Measurements from ENCODE around the gene LRP5. TPM values are rescaled to one million over a fixed set of nuclear protein-coding genes. Genes with fewer than 3 reads are reported as not detected.

LRP5 gene
- total RNA-seq, 1 experiment from 2014 or later, result 67.0 TPM

- intact Hi-C loops (cut with micrococcal nuclease; ENCODE audit: unreplicated experiment), result no loop called here
- Histone ChIP-seq H3K36me3 (ENCODE audit: insufficient read depth, low read length, poor library complexity, severe bottlenecking) (peaks cover 11% of the 10 kb centered on the region), H3K27ac (ENCODE audit: low read depth, low read length, poor library complexity, severe bottlenecking) (peak overlapping the region; percentile 92), H3K4me1 (ENCODE audit: insufficient read depth, low read length, poor library complexity, severe bottlenecking) (peaks cover 53% of the 10 kb centered on the region), H3K9me3 (ENCODE audit: low read depth, low read length, poor library complexity, severe bottlenecking) (no peaks in the 10 kb centered on the region), H3K4me3 (ENCODE audit: low read depth, low read length, poor library complexity, severe bottlenecking) (no peak overlapping the region), H3K27me3 (replicated peaks; ENCODE audit: insufficient read depth, low read depth, low read length, poor library complexity) (no peaks in the 10 kb centered on the region)
- TF ChIP-seq EZH2 (IDR thresholded peaks at IDR 0.05; ENCODE audit: borderline replicate concordance, low read depth, low read length, poor library complexity, severe bottlenecking), result no peak
- TF ChIP-seq CTCF (conservative IDR thresholded peaks at IDR 0.05; ENCODE audit: low read depth, low read length), result no peak
- CTCF ChIA-PET, result interaction anchor here (1.7 kb wide), 1 partner anchor 185 kb away, joined by 5 read pairs; no protein-coding TSS in a partner anchor
- BruUV-seq (replicated peaks), result no TSS peak
- POLR2A ChIA-PET (ENCODE audit: low non-redundant PET), result no interaction called here
- no peak for DNase-seq (ENCODE audit: low spot score)
Observed at GRCh38 chr11:68442433-68442832, 130.0 kb downstream of the LRP5 start.

- peaks cover 19% of the 10 kb centered on the region for H3K36me3 ChIP-seq (ENCODE audit: insufficient read depth, low read length, poor library complexity, severe bottlenecking)
- DNase-seq (ENCODE audit: low spot score), result no peak
- ChIA-PET CTCF (no interaction called here), POLR2A (ENCODE audit: low non-redundant PET) (interaction anchor here (0.6 kb wide), 1 partner anchor 22 kb away, joined by 3 read pairs; no protein-coding TSS in a partner anchor)
- H3K4me1 ChIP-seq (ENCODE audit: insufficient read depth, low read length, poor library complexity, severe bottlenecking), result peaks cover 36% of the 10 kb centered on the region
- intact Hi-C loops (cut with micrococcal nuclease; ENCODE audit: unreplicated experiment), result no loop called here
- BruUV-seq (replicated peaks), result no TSS peak
- TF ChIP-seq EZH2 (IDR thresholded peaks at IDR 0.05; ENCODE audit: borderline replicate concordance, low read depth, low read length, poor library complexity, severe bottlenecking) (no peak), CTCF (conservative IDR thresholded peaks at IDR 0.05; ENCODE audit: low read depth, low read length) (no peak)
- no peaks in the 10 kb centered on the region for H3K27me3 ChIP-seq (replicated peaks; ENCODE audit: insufficient read depth, low read depth, low read length, poor library complexity)
- H3K27ac ChIP-seq (ENCODE audit: low read depth, low read length, poor library complexity, severe bottlenecking), result no peak overlapping the region
- H3K9me3 ChIP-seq (ENCODE audit: low read depth, low read length, poor library complexity, severe bottlenecking), result no peaks in the 10 kb centered on the region
- no peak overlapping the region for H3K4me3 ChIP-seq (ENCODE audit: low read depth, low read length, poor library complexity, severe bottlenecking)
Observed at GRCh38 chr11:68444566-68444965, 132.2 kb downstream of the LRP5 start.

GRCh38 chr11:68445531-68446035, 133.2 kb downstream of the LRP5 start:
- ChIA-PET POLR2A (ENCODE audit: low non-redundant PET) (no interaction called here), CTCF (no interaction called here)
- no peak for DNase-seq (ENCODE audit: low spot score)
- Histone ChIP-seq H3K4me1 (ENCODE audit: insufficient read depth, low read length, poor library complexity, severe bottlenecking) (peaks cover 26% of the 10 kb centered on the region), H3K27ac (ENCODE audit: low read depth, low read length, poor library complexity, severe bottlenecking) (no peak overlapping the region), H3K27me3 (replicated peaks; ENCODE audit: insufficient read depth, low read depth, low read length, poor library complexity) (no peaks in the 10 kb centered on the region), H3K4me3 (ENCODE audit: low read depth, low read length, poor library complexity, severe bottlenecking) (no peak overlapping the region), H3K36me3 (ENCODE audit: insufficient read depth, low read length, poor library complexity, severe bottlenecking) (peaks cover 19% of the 10 kb centered on the region), H3K9me3 (ENCODE audit: low read depth, low read length, poor library complexity, severe bottlenecking) (no peaks in the 10 kb centered on the region)
- TF ChIP-seq EZH2 (IDR thresholded peaks at IDR 0.05; ENCODE audit: borderline replicate concordance, low read depth, low read length, poor library complexity, severe bottlenecking), result no peak
- TF ChIP-seq CTCF (conservative IDR thresholded peaks at IDR 0.05; ENCODE audit: low read depth, low read length), result no peak
- BruUV-seq (replicated peaks), result no TSS peak
- intact Hi-C loops (cut with micrococcal nuclease; ENCODE audit: unreplicated experiment), result loop anchor here (1.0 to 5.0 kb wide), 2 partner anchors 173 to 188 kb away; partner anchors contain the start of gene C11orf24
